Measurements from ENCODE around the gene MKLN1.

DNA sequence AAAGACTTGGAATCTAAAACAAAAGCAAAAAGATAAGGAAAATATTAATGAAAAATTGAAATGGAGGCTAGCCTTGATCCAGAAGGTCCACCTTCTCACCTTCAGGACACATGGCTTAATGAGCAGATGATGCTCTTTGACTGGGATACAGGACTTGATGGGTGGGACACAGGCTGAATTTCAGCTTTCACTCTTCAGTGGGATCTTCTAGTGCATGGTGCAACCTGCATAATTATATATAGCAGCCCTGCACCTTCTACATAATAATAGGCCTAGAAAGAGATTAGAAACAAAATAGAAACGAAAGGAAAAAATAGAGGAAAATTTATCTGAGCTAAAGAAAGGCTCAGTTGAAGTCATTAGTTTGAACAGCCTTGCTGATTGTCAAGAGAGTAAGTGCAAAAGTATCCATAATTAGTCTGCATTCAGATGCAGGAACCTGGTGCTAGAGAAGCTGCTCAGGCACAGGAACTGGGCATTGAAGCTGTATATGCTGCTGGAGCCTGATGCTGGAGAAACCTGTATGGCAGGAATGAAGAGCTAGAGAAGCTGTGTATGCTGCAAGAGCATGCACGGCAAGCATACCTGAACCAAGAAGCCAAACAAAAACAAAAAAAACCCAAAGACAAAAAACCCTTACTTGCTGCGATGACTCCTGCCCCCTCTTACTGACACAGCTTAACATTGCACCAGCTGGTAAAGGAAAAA, 19.4 kb downstream of the MKLN1 start:
- TF ChIP-seq, protein P1, sequence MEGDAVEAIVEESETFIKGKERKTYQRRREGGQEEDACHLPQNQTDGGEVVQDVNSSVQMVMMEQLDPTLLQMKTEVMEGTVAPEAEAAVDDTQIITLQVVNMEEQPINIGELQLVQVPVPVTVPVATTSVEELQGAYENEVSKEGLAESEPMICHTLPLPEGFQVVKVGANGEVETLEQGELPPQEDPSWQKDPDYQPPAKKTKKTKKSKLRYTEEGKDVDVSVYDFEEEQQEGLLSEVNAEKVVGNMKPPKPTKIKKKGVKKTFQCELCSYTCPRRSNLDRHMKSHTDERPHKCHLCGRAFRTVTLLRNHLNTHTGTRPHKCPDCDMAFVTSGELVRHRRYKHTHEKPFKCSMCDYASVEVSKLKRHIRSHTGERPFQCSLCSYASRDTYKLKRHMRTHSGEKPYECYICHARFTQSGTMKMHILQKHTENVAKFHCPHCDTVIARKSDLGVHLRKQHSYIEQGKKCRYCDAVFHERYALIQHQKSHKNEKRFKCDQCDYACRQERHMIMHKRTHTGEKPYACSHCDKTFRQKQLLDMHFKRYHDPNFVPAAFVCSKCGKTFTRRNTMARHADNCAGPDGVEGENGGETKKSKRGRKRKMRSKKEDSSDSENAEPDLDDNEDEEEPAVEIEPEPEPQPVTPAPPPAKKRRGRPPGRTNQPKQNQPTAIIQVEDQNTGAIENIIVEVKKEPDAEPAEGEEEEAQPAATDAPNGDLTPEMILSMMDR (IDR thresholded peaks at IDR 0.05) = no peak
- TF ChIP-seq MXI1 (IDR thresholded peaks at IDR 0.05; ENCODE audit: low read depth, low read length) (no peak), EZH2phosphoT487 (IDR thresholded peaks at IDR 0.05; ENCODE audit: borderline replicate concordance, low read depth) (no peak), NFIC (IDR thresholded peaks at IDR 0.05; ENCODE audit: borderline replicate concordance) (no peak)

Measured in SK-N-SH (cell line).